HG03135 (cell line): ENCODE data around the gene PLEK.
"Not testable (repeated sequence)": the region's sequence is repeated elsewhere in the genome, so short reads cannot be mapped to it uniquely, and the experiment has no call there.

Source experiments
- ATAC-seq: cut with Tn5 transposase; IDR thresholded peaks from one replicate; pipeline ENCODE4 v1.9.1; 2021; ENCODE audit warnings: mild to moderate bottlenecking, moderate library complexity; ENCODE audit not compliant: unreplicated experiment

PLEK gene

DNA sequence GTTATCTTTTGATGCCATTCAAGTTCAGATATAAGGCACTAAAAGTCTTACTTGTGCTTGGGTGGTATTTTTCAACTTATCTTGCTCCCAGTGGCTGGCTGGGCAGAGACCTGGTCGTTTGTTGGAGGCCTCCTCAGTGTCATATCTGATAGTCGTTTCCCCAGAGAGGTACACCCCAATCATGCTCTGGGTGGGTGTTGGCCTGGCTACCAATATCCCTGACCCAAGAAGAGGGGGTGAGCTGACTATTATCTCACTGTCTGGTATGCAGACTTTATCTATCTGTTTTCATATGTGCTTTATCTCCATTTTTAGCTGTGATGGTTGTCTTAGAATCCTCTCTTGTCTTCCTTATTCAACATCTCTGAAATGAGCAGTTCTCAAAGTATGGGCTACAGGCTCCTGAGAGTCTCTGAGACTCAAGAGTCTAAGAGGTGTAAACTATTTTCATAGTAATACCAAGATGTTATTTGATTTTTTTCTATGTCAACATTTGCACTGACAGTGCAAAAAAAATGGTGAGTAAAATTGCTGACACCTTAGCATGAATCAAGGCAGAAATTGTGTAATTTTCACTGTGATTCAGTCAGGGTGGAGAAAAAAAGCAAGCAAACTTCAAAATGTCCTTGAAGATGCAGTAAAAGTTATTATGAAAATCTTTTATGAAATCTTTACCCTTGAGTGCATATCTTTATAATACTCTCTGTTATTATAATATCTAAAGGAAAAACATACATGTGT is 12.3 kb upstream of the PLEK start:
- ATAC-seq = no peak

DNA sequence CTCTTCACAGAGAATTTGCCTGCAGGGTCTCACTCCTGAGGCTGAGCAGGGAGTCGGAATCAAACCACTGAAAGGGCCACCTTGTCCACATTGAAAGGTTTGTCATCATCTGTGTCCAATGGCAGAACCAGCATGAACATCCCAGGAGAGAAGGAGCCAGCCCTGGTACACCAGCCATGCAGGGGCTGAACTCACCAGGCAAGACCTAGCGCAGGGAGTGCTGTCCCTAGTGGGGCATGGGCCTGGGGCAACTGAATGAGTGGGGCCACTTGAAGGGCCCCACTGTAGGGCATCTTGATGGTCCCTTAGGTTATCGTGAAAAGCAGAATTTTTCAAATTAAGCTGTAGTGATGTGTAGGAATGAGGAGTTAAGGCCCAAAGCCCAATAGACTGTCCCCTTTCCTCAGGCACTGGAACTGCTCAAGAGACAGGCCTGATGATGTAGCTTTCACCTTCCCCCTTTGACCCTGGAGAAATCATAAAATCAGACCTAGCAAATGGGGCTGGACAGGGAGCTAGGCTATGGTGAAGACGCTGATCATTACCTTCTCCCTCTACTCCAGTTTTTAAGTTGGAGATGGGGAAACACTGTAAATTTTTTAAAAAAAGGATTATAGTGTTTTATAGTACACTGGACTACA is 8.4 kb upstream of the PLEK start:
- no peak for ATAC-seq

DNA sequence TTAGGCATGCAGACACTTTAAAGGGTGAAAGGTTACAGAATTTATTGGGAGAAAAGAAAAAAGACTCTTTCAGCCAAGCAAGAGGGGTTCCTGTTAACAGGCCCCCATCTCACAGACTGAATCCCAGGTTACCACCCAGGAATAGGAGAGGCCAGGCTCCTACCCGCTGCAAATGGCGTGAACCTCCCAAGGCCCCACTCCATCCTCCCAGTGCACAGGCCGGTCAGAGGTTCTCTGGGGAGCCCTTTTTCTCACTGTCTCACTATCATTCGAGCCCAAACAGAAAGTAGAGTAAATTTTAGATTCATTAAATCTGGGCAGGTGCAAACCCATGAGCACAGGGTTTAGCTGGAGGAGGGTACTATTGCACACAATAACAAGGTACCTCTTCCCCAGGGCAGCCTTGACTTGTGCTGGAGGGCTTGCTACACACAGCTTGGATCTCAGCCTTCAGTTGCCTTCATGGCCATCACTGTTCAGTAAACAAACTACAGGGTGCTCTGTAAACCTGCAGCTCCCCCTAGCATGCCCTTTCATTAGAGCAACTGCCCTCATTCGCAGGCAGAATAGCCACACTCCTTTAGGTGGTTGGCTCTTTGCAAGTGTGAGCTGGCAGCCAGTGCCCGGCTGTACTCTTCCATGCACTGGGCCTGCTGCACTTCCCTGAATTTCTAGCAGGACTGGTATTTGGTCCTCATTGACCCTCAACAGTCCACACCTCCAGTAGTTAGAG is 7.3 kb upstream of the PLEK start:
- no peak for ATAC-seq

DNA sequence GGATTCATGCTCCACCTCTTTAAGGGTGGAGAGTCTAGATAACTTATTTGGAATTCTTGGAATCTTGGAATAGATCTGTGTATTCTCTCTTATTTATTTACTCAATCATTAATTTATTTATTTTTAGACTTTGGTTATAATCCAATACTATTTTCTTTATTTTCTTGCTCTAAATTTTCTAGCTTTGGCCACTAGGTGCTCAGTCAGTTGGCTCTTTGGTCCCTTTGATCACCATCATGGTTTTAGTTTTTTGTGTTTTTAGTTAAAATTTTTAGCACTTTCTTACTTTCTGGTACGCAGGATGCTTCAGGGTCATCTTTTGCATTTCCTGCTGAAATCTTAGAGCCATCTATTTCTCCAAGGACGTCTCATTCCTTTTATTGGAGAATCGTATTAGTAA is 5.2 kb upstream of the PLEK start:
- no peak for ATAC-seq

DNA sequence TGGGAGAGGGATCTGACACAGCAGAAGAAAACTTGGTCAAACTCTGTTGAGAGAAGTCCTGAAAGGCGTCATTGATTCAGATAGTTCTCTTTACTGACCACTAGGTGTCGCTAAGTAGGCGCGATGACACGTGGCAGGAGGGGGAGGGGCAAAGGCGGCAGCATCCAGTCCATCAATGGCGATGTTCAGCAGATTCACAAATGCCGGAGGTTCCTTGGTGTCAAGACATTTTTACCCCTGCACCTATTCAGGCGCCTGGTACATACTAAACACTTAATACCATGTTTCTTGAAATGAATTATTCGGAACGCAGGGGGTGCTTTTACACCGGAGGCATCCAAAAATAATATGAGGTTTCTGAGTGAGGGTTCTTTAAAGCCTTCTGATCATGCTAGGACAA is 3.0 kb upstream of the PLEK start:
- ATAC-seq = peak; percentile 47

DNA sequence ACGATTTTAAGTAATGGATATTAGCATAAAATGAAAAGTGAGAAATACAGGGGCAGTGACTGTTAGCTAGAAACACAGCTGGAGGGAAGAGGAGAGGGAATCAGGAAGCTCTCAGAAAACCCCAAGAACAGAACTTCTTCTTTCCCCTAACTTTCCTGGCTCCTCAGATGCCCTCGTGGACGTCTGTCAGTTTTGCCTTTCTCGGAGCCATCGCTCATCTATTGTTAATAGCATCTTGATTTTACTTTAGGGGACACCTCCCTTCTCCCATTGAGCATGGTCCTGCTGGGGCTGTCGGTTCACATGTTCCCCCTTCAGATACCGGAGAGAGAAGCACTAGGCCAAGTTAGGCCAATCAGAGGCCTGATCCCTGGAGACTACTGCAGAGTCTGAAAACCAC is 2.3 kb upstream of the PLEK start:
- no peak for ATAC-seq

DNA sequence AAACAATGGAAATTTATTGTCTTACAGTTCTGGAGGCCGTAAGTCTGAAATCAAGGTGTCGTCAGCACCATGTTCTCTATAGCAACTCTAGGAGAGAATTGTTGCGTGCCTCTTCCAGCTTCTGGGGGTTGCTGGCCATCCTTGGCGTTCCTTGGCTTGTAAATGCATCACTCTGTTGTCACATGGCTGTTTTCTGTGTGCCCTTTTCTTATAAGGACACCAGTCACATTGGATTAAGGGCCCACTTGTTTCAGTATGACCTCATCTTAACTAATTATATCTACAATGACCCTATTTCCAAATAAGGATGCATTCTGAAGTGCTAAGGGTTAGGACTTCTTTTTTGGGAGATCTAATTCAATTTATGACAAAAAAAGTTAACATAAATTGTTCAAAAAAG is 1.4 kb upstream of the PLEK start:
- no peak for ATAC-seq

DNA sequence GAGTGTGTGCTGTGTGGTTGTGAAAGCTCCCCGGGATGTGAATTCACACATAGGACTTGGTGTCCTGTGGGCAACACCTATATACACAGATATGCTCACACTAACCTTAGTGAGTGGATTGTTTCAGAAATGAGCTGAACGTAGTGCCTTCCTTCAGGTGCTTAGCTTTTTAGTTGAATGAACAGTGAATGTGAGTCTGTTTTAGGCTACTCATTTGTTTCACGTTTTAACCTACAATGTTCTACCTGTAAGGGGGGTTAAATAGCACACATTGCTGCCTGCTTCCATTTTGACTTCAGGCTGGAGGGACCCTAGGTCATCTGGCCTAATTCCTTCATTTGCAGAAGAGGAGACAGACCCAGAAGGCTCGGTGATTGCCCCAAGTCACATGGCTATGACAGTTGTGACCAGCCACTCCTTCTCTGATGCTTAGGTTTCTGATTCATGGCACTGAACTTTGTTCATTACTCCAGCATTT is 1.0 kb downstream of the PLEK start:
- ATAC-seq = no peak

DNA sequence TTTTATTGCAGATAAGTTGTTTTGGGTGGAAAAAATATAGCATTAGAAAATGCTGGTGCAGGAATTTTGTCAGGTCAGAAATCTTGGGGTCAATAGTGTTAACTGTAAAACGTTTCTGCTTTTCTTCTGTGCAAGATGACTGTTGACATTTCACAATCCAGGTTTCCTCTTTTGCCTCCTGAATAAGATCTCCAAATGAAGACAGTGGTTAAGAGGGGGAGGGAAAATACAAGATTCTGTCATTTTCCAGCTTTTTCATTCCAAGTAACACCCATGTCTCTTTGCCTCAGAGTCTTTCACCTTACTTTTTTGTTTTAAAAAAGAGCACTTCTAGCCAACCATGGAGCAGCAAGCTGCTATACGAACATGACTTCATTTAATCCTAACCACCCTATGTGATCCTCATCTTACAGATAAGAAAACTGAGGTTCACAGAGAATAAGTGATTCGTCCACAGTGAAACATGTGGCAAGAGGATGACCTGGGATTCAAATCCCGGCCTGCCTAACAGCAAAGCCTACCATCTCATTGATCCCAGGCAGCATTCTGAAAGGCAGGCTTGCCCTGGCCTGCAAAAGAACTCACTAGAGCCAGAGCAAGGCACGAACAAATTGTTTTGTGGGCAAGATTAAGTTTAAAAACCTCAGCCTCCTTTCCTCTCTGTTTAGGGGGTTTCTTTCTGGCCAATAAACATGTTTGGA is 3.0 kb downstream of the PLEK start:
- no peak for ATAC-seq

DNA sequence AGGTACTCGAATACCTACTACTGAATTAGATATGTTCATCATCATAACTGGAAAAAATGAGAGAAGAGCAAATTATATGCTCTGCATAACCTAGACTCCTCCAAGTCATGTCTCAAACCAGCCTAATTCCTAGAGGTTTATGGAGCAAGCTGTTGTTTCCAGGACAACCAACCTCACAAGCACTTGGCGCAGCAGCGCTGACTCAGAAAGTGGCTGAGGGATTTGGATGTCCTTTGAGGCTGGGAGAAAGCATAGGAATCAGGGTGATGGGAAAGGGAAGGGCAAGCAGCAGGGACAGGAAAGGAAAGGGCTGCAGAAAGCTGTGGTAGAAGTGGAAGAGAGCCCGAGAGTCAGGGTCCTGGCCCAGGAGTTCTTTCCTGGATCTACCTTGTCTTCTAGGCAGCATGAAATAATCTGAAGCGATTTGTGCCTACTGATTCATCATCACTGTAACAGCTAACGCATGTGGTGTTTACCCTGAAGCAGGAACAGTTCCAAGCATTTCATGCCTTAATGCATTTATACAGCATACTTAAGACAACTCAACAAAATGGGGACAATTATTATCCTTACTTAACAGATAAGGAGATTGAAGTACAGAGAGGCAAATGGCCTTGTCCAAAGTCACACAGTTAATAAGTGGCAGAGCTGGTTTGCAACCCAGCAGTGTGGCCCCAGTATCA is 3.7 kb downstream of the PLEK start:
- ATAC-seq = no peak

DNA sequence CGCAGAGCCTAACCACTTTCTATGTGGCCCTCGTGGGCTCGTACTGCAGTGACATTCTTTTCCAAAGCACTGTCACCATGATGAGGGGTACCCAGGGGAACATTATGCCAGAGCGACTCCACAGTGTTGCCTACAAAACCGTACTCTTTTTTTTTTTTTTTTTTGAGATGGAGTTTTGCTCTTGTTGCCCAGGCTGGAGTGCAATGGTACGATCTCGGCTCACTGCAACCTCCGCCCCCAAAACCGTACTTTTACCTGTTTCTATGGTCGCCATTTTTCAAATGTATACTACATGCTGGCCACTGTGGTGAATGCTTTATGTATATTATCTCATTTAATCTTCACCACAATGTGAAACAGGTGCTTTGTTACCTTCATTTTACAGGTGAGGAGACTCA is 4.3 kb downstream of the PLEK start:
- ATAC-seq = no peak

DNA sequence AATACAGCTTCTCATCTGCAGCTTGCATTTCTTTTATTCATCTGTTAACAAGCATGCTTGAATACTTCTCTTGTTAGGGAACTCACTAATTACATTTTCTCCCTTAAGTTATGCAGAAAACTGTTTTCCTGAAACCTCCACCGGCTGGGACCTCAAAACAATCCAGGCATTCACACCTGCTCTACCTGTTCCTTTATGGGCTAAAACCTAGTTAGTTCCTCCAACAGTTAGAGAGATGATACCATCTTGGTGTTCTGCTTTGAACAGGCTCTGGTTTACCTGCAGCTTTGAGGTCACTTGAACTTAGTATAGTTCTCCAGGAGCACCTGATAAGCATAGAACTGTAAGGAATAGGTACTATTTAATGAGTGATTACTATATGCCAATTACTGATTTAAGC is 6.1 kb downstream of the PLEK start:
- ATAC-seq = no peak

DNA sequence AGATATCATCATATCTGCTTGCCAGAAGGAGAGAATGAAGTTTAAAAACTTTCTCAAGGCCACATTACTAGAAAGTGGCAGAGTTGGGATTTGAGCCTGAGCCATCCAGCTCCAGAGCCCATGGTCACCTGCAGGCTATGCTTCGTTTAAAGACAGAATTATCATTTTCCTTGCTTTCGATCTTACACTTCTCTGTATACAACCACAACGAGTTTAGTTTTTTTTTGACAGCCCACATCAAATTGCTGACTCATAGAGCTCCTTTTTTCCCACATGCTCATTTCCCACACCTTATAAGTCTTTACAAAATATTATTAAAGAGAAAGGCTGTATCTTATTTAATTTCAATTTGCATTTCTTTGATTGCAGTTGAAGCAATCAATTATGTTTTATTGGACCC is 6.5 kb downstream of the PLEK start:
- ATAC-seq = no peak

DNA sequence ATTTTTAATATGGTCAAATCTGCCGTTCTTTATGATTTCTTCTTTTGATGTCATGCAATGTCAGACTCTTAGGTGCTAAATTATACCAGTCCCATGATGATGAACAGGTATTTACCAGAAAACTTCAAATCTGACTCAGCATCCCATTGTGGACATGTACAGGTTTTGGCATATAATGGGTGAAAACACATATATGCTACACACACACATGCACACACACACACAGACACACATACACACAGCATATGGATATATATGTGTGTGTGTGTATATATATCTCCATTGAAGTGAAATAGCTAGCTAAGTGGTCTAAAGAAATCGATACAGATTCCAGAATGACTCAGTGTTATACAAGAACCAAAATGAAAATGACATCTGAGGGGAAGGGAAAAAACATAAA is 7.4 kb downstream of the PLEK start:
- no peak for ATAC-seq

DNA sequence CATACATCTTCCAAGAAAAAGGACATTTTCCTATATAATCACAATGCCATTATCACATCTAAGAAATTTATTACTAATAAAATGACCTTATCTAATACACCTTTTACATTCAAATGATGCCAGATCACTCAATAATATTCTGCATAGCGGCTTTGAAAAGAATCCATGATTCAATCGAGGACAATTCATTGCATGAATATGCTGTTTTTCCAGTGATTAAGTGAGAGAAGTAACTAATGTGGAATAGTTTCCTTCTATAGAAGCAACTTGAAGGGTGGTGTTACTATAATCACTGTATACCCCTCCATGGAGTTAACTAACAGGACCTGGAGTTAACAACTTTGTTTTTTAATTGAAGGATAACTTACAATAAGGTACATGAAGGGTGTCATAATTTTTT is 9.1 kb downstream of the PLEK start:
- no peak for ATAC-seq

DNA sequence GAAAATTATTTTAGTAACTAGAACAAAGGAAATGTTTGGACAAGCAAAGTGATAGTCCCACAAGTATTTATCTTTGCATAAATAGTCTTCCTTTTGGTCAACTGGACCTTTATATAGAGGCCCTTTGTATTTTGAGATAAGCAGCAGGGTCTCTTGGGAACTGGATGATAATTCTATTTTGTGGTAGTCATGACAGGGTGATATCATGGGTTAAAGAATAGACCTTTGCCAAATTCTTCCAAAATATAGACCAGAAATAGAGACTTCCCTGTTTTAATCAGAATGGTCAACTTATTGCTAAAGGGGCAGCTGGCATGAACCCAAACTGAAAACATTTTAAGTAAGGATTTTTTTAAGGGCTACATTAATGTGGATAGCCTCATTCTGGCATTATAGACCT is 10.5 kb downstream of the PLEK start:
- no peak for ATAC-seq

DNA sequence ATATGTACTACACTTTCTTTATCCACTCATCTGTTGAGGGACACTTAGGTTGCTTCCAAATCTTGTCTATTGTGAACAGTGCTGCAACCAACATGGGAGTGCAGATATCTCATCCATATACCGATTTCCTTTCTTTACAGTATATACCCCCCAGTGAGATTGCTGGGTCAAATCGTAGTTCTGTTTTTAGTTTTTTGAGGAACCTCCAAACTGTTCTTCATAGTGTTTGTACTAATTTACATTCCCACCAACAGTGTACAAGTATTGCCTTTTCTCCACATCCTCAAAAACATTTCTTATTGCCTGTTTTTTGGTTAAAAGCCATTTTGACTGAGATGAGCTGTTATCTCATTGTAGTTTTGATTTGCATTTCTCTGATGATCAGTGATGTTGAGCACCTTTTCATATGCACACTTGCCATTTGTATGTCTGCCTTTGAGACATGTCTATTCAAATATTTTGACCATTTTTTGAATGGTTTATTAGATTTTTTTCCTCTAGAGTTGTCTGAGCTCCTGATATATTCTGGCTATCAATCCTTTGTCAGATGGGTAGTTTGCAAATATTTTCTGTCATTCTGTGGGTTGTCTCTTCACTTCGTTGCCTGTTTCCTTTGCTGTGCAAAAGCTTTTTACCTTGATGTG is 12.2 kb downstream of the PLEK start:
- ATAC-seq = no peak

DNA sequence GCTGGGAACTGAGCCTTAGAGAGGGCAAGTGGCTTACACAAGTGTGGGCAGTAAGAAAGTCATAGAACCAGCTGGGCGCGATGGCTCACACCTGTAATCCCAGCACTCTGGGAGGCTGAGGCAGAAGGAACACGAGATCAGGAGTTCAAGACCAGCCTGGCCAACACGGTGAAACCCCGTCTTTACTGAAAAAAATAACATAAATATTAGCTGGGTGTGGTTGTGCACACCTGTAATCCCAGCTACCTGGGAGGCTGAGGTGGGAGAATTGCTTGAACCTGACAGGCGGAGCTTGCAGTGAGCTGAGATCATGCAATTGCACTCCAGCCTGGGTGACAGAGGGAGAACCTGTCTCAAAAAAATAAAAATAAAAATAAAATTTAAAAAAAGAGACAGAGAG is 13.7 kb downstream of the PLEK start:
- not testable (repeated sequence) for ATAC-seq

DNA sequence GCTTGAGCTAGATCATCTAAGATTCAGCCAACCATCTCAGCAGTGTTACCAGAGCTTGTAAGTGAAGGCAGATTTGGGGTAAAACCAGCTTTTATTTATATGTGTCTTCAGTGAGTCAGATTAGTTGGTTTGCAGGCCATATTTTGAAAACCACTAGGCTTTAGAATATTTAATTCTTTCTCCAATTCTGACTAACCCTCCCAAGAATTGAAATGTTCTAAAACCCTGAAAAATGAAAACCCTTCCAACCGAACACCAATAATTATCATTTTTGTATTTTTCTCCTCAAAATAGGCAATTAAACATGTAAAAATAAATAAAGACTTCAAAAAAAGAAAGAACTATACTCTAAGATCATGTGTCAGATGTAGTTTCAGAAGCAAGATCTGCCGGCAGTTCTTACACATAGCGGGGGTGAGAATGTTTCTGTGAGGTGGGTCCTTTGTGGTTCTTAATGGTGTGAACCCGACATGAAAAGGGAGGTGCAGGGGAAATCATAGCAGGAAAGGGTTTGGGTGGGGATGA is 14.2 kb downstream of the PLEK start:
- no peak for ATAC-seq

DNA sequence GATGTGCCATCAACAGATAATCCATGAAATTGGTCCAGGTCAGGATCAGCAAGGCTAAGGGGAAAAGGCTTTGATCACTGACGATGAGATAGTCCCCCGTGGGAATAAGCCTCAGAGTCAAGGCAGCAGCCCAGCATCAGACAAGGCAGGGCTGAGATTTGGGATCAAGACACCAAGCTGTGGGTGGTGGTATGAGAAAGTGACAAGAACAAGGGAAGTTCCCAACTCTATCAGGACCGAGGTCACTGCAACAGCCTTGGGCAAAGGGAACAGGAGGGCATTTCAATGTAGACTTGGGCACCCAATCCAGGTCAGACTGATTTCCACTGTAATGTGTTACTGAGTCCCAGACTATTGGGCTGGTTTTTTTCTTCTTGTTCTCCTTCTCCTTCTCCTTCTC is 18.7 kb downstream of the PLEK start:
- no peak for ATAC-seq
